GM13976 (cell line): ENCODE data around the gene SMIM3.
A peak's percentile ranks its signal among the peaks of the same experiment; 100 is the strongest.

Experiments used
- DNase-seq: peaks from one replicate; pipeline ENCODE4 v3.0.0; 2012; ENCODE audit warnings: low spot score
- in situ Hi-C: fragments of 300-500 bp; cut with MboI; formaldehyde crosslinking; loops from one replicate; pipeline ENCODE4 v1.12.0; 2022; ENCODE audit warnings: low sequenced_read_pairs, mixed read lengths, inconsistent platforms; ENCODE audit not compliant: unreplicated experiment
- TF ChIP-seq, protein P1 (sequence below): IDR thresholded peaks from 2 replicates; pipeline ENCODE4 v1.5.1; 2012; ENCODE audit warnings: borderline replicate concordance, mild to moderate bottlenecking; ENCODE audit not compliant: insufficient read depth; ENCODE audit errors: extremely low read depth, missing control alignments, control extremely low read depth

The SMIM3 gene

DNA sequence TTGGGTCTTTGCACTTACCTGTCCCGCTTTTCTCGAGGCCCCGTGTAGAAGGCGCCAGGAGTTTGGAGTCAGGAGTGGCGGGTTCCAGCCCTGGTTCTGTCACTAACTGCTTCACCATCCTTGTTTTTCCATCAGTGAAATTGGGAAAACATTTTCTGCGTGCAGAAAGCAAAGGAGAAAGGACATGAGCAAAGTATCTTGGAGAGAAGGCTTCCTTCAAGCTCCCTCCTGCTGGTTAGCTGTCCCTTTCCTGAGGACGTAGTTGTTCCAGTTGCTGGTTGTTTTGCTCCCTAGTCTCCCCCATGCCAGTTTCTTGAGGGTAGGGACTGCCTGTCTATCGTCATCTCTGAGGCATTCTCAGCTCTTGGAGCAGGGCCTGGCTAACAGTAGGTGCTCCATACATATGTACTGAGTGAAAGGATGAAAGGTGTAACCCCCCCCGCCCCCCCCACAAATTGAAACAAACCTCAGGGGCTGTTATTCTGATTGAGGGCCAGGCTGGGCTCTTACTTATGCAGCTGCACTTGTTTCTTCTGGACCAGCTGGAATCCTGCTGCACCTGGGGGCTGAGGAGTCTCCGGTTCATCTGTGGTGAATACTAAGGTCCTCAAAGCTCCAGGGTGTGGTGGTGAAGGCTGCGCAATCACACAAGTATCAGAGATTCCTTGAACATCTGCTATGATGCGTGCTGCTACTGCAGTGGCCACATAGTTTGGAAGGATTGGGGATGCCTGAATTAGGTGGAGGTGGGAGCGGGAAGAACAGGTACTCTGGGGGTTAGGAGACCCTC, 1.0 kb downstream of the SMIM3 start:
- TF ChIP-seq, protein P1, sequence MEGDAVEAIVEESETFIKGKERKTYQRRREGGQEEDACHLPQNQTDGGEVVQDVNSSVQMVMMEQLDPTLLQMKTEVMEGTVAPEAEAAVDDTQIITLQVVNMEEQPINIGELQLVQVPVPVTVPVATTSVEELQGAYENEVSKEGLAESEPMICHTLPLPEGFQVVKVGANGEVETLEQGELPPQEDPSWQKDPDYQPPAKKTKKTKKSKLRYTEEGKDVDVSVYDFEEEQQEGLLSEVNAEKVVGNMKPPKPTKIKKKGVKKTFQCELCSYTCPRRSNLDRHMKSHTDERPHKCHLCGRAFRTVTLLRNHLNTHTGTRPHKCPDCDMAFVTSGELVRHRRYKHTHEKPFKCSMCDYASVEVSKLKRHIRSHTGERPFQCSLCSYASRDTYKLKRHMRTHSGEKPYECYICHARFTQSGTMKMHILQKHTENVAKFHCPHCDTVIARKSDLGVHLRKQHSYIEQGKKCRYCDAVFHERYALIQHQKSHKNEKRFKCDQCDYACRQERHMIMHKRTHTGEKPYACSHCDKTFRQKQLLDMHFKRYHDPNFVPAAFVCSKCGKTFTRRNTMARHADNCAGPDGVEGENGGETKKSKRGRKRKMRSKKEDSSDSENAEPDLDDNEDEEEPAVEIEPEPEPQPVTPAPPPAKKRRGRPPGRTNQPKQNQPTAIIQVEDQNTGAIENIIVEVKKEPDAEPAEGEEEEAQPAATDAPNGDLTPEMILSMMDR = no peak
- in situ Hi-C loops = loop anchor here (25.0 kb wide), 1 partner anchor 383 kb away; the partner anchor contains the start of gene ANXA6
- DNase-seq = no peak

GRCh38 chr5:150780187-150780692, 1.7 kb downstream of the SMIM3 start:
- TF ChIP-seq, protein P1 = no peak
- in situ Hi-C loops = loop anchor here (25.0 kb wide), 1 partner anchor 382 kb away; the partner anchor contains the start of gene ANXA6
- DNase-seq = peak; percentile 68

DNA sequence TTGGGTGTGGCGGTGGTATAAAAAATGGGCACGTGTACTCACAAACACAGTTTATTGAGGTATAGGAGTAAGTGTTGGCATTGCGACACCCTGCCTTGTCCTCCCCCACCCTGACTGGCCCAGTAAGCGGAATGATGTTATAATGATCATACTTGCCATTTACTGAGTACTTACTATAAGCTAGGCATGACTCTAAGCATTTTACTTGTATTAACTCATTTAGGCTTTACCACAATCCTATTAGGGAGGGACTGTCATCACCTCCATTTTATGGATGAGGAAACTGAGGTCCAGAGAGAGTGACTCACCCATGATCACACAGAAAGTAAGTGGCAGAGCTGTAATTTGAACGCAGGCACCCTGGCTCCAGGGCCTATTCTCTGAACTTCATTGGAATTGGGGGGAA, 2.3 kb downstream of the SMIM3 start:
- in situ Hi-C loops = loop anchor here (25.0 kb wide), 1 partner anchor 381 kb away; the partner anchor contains the start of gene ANXA6

DNA sequence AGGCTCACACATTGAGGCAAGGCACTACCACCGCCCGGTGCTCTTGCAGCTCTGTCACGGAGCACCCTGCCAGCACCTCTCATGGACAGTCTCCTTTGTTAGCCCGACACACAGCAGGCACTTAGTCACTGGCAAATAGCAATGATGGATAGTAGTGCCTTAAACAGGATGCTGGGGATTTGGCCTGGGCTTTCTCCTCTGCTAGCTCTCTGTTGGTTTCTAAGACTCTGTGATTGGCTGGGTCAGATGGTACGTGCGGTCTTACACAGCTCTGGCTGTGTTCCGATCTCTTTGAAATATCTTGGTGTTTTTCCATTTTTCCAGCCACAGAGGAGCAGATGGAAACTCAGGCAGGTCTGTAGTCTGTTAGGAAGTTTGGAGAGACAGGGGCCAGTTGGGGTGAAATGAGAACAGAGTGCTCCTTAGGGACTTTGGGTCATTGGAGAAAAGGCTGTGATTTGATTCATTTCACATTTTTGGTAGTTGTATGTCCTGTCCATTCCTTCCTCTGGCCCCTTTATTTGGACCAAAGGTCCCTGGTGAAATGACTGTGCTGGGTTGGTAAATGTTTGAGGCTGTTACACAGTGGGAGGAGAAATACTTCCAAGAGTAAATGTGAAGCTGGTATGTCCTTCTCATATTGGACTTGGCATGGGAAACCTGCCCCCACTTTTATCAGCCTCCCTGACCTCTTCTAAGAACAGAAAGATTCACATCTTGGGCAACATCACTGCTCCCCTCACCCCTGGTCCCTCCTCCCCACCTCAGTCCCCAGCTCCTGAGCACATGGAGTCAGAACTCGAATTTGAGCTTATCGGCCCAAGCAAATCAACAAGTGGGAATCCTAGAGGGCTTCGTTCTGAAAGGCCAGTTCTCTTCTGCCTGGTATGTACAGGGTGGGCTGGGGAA, 3.4 kb downstream of the SMIM3 start:
- in situ Hi-C loops = loop anchor here (25.0 kb wide), 1 partner anchor 380 kb away; the partner anchor contains the start of gene ANXA6
- no peak for DNase-seq
- TF ChIP-seq, protein P1 = no peak

More for the DNA sequence above, 2.3 kb downstream of the SMIM3 start:
- TF ChIP-seq, protein P1 = no peak
- no peak for DNase-seq

DNA sequence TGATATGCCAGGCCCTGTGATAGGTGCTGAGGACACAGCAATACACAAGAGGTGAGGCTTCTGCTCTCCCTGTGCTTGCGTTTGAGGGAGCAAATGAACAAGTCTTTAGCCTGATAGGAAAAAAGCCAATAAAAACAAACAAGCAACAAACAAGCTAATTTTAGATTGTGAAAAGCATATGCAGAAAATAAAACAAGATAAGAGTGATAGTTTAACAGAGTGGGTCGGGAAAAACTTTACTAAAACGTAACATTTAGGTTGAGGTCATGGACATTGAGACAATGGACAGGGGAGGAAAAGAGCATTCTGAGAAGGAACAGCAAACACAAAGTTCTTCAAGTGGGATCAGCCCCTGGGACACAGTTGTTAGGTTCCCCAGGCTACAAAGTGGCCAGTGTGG, 4.3 kb downstream of the SMIM3 start:
- no peak for DNase-seq
- in situ Hi-C loops = loop anchor here (25.0 kb wide), 1 partner anchor 379 kb away; the partner anchor contains the start of gene ANXA6
- TF ChIP-seq, protein P1 = no peak

GRCh38 chr5:150783422-150783928, 4.9 kb downstream of the SMIM3 start:
- peak; percentile 50 for DNase-seq
- TF ChIP-seq, protein P1 = no peak

More at GRCh38 chr5:150783422-150783928, 4.9 kb downstream of the SMIM3 start:
- in situ Hi-C loops = loop anchor here (25.0 kb wide), 1 partner anchor 379 kb away; the partner anchor contains the start of gene ANXA6
